HG03064 (cell line): ENCODE data around the gene ABCC9.
"Not testable (repeated sequence)": the region's sequence is repeated elsewhere in the genome, so short reads cannot be mapped to it uniquely, and the experiment has no call there.

Experiments
- ATAC-seq: cut with Tn5 transposase; IDR thresholded peaks from one replicate; pipeline ENCODE4 v1.9.1; 2021; ENCODE audit warnings: low read depth; ENCODE audit not compliant: unreplicated experiment

The ABCC9 gene

DNA sequence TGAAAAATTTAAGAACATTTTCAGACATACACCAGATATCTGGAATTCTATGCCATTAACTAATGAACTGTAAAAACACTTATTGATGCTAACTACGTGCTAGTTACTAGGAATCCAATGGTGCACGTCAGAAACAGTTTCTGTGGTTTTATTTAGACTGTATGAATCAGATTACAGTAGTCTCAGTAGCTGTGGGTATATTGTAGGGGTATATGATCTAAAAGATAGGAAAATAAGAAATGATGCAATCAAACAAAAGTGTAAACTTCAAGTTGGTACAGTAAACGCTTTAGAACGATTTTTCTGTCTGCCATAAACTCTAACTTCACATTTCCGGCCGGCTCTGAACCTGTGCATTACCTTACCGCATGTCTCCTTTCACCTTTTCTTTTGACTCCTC lies 2.3 kb downstream of the ABCC9 start:
- ATAC-seq, result no peak

DNA sequence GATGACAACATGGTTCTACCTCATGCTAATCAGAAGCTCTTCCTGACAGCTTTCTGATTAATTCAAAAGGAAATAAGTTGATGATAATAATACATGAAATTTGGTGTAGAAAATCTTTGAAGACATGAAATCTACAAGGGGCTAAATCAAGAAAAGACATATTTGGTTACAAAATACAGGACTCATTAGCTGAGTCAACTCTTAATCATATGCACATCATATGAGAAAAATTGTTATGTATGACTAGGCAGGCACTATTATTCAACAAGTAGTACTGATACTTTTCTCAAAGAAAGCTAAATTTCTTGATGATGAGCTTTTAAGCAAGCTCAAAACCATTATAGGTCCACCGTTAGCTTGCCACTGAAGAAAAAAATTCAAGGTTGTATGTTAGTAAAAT lies 7.1 kb downstream of the ABCC9 start:
- ATAC-seq, result no peak

DNA sequence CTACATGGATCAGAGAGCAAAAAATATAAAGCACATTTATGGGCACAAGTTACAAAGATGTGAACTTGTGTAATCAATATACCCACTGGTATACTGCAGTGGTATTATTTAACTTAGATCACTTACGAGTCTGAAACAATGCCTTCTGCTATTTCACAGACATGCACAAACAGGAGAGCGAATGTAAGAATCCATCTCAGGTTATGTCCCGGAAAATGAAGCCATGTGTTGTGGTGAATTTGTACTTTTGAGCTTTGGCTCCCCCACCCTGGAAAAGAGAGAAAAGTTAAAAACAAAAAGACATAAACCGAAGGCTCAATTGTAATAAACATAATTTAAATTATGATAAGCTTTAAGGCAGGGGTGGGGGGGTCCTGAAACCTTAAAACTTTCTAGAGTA lies 7.6 kb downstream of the ABCC9 start:
- no peak for ATAC-seq

DNA sequence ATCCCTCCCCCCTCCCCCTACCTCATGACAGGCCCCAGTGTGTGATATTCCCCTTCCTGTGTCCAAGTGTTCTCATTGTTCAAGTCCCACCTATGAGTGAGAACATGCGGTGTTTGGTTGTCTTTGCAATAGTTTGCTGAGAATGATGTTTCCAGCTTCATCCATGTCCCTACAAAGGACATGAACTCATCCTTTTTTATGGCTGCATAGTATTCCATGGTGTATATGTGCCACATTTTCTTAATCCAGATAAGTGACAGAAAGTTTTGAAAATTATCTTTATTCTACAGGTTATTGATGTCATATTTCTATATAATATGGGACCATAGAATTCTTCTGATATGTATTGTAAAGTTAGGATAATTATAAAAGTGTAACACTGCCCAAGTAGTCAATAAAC lies 11.3 kb downstream of the ABCC9 start:
- not testable (repeated sequence) for ATAC-seq

DNA sequence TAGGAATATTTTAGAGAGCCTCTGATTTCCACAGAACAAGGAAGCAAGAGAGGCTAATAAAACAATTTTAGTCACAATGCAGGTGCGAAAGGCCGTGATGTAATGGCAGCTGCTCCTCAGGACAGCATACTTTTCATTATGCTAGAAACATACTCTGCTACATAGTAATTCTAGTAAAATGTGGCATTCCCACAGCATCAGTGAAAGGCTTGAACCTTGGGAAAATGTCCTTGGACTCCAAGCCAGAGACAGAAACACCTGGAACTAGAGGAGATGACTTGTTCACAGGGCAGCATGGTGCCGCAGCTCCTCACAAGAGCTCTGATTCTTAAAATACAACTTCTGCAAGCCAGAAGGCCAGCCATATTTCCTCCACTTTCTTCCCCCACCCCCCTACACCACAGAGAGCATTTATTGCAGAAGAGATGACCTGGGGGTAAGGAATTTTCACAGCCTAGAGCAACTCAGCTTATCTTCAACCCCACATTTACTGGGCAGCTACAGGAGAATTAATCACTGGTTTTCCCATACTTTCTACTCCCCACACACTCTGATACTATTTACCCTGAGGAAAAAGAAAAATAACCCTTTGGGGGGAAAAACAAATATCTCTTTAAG lies 15.8 kb downstream of the ABCC9 start:
- no peak for ATAC-seq

DNA sequence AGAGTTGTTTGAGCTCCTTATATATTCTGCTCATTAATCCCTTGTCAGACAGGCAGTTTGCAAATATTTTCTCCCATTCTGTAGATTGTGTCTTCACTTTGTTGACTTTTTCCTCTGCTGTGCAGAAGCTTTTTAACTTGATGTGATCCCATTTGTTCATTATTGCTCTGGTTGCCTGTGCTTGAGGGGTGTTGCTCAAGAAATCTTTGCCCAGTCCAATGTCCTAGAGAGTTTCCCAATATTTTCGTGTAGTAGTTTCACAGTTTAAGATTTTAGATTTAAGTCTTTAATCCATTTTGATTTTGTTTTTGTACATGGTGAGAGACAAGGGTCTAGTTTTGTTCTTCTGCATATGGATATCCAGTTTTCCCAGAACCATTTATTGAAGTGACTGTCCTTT lies 19.8 kb downstream of the ABCC9 start:
- no peak for ATAC-seq

DNA sequence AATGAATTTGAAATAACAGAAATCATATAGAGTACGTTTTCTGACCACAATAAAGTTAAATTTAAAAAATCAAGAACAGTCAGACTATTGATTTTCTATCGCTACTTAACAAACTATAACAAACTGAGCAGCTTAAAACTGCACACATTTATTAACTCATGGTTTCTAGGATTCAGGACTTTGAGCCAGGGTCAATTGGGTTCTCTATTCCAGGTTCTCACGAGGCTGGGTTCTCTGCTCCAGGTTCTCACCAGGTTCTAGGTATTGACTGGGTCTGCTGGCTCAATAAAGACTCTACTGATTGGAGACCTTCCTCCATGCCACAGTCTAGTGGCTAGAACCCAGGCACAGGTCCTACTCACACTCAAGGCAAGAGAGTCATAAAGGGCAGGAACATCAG lies 22.8 kb downstream of the ABCC9 start:
- no peak for ATAC-seq

DNA sequence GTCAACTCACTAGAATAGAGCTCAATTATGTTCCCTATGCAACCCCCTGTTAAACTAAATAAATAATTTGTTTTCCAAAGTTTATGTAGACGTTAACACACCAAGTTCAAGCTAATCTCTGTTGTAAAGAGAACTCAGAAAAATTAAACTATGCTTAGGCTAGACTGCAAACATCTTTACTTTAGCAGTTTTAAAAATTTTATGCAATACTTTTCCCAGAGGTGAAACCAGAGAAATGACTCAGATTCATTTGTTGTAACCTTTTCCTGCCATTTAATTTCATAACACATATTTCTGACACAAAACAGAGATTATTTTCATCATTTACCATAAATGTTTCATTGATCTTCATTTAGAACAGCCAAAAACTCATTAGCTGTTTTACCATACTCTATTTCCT lies 27.4 kb downstream of the ABCC9 start:
- ATAC-seq, result no peak

DNA sequence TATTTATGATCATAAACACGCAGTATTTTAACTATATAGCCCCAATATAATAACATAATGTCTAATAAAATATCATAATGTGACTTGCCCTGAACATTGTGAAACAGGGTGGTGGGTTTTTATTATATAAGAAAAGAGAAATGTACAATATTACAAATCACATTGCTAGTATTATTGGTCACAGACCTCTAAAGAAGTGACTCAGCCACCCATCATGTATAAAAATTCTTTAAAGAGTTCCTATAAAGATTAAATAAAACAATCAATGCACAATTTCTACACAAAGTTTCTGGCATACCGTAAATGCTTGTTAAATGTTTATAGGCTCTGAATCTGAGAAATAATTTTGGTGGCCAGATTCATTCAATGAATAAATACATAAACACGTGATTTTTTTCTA lies 28.9 kb downstream of the ABCC9 start:
- no peak for ATAC-seq

DNA sequence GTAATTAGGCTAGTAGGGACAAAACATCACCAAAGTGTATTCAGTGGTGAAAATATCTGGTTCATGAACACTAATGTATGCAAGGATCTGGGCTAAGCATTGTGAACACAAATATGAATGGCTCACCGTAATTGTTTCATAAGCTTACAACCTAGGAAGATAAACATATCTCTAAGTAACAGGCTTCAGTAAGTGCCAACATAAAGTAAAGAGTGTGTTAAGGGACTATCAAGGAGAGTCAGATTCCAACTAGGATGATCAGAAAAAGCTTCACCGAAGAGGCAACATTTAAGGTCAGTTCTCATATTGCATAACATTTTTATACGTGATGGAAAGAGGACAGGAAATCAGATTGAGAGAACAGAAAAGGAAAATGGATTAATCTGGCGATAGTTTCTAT lies 29.4 kb downstream of the ABCC9 start:
- no peak for ATAC-seq

DNA sequence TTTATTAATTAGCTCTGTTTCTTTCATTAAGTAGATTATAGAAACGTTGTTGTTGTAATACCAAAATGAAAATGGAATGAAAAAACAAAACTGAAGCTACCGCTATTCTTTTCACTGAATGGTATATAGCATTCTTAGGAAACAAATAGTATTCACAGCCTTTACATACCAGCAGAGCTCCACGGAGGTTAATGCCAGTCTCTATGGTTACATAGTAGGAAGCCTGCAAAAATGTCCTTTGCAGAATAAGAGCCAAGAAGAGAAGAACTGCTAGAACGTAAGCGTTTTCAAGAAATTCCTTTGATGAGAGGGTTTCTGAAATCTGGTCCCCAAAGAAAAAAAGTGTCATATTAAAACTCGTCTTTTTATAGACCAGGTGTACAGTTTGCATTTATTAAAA lies 30.6 kb downstream of the ABCC9 start:
- no peak for ATAC-seq

DNA sequence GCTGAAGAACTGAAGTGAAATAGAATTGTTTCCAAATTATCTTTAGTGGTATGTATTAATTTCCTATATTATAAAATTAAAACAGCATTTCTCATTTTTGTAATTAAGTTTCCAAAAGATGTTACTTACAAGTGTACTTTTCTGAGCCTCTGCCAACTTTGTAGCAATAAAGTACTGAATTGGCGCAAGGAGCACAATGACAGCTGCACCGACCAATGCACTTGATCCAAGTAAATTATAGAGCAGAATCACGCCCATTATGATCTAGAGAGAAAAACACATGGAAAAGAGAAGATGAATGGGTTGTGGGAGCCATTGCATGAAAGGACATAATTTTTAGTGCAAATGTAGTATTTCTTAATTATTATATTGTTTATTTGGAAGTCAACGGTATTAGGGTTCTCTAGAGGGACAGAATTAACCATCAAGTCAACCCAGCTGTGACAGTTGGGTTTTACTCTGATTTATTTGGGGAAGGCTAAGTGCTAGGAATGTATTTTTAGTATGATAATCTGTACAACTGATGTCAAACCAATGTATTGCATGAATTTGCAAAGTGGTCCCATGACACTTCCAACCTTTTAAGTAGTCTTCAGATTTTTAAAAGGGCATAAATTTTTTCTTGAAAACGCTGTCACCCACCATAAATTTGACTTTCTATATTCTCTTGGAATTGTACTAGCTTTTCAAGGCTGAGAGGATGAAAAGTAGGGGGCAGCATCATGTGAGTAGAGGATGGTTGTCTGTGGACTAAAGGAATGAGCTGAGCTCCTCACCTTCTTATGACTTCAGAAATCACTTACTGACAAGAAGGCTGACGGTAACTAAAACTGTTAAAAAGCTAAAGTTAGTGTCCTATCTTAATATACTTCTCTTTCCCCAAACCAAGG lies 33.0 kb downstream of the ABCC9 start:
- ATAC-seq, result no peak

DNA sequence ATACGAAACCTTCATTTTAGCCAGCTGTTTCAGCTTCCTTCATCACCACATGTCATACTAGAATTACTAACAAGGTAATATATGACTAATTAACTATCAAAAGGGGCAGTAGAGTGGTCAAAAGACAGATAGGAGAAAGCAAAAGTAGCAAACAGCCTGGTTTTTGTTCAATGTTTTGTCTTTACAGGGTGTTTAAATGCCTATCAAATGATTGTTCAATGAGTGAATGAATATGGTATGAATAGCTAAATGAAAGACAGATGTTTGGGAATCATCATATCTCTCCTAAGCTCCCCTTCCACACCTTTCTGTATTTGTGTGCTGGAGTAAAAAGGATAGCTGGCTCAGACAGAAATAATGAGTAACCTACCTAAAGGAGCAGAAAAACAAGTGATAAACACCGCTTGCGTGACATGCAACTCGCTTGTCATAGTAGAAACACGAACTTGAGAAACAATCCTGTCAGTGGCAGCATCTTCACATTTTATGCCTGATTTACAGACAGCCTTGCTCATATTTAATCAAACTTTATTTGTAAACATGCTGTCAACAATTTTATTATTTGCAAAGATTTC lies 34.2 kb downstream of the ABCC9 start:
- peak; percentile 63 for ATAC-seq

DNA sequence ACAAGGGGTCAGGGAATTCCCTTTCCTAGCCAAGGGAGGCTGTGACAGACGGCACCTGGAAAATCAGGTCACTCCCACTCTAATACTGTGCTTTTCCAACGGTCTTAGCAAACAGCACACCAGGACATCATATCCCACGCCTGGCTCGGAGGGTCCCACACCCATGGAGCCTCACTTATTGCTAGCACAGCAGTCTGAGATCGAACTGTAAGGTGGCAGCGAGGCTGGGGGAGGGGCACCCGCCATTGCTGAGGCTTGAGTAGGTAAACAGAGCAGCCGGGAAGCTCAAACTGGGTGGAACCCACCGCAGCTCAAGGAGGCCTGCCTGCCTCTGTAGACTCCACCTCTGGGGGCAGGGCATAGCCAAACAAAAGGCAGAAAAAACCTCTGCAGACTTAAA lies 41.7 kb downstream of the ABCC9 start:
- not testable (repeated sequence) for ATAC-seq

DNA sequence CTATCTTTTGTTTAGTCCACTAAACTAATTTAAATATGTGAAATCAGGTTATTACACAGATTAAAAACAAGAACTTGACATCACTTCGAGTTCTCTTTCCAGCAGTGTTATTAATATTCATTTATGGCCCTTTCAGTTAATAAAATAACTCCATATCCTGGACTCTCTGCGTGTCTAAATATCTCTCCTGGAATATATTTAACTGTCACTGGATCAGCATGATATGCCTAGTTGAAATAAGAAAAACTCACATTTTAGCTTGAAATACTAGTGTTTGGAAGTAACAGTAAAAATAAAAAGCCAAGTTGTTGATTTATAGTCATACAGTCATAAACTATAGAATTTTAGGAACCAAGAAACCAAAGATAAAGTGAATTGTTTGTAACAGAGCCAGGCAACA lies 45.6 kb downstream of the ABCC9 start:
- no peak for ATAC-seq

DNA sequence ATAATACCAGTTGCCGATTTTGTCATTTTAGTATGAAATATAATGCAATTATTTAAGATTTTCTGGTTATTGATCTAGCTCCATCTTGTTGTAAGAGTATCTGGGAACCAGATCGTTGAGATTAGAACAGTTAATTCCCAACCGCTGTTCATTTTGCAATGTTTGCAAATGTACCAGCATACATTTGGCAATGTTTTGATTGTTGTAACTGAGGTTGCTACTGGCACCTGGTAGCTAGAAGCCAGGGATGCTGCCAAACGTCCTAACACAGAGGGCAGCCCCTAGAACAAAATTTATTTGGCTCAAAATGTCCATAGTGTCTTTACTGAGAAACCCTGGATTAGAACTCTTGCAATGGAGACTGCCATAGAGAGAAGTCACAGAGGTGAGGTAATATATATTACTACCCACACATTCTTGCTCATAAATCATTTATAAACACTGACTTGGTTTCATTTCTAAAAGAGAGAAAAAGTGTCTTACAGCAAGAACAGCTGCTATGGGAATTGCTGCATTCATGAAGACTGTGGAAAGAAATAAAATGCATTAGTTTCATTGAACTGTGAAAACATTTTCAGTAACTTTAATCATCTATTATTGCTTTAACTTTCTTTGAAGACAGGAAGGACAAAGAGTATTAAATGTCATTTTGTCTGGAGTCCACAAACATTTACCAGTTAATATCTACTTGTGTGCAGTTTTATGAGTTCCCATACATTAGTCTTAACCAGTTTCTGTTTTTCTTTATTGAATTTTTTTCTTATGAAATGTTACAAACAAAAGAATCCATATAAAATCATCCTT lies 46.2 kb downstream of the ABCC9 start:
- no peak for ATAC-seq

DNA sequence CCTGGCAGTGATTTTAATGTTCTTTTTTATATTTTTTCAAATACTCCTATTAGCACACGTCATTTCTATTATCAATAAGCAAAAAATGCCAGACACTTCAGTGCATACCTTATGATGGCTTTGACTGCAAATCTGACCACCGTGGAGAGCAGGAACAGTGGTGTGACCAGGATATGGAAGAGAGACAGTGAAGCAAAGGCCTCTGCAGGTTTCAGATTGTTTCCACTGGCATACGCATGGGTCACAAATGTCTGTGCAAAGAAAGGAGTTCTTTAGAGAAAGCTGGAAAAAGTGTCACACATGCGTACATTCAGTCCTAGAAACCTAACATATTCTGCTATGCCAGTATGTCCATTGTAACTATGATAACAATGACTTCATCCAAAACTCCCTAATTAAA lies 47.3 kb downstream of the ABCC9 start:
- no peak for ATAC-seq

DNA sequence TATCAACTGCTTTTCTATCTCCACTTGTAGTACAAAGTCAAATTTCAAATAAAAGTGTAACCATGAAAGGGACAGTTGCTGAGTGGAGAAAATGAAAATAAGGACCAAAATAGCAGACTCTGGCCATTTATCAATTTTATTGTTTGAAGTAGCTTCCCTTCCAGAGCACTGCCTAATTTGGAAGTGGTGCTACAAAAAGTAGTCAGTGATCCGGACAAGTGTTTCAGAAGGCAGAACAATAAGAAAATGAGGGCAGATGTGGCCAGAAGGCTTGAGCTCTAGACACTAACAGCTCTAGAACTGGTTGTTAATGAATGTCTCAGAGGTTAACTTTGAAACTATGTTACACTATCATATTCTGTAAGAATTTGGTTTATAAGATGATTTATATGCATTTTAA lies 48.9 kb downstream of the ABCC9 start:
- no peak for ATAC-seq

DNA sequence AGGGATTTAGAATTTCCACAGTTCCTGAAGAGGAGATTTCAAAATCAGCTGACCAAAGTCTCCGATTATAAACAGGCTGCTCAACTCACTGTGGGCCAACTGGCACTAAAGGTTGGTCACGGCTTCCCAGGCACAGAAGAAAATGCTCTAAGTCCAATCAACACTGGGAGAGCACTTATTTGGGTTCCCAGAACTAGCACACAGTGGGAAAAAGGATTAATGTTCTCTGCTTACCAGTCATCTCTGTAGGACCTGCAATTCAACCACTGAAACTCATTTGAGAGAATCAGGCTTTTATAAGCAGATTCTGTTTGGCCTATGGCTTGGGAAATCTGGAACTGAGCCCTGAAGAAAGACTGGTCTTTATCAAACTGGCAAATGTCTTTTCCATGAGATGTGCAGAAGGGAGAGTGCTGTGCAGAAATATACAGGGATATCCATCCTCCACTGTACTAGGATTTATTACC lies 49.4 kb downstream of the ABCC9 start:
- no peak for ATAC-seq

DNA sequence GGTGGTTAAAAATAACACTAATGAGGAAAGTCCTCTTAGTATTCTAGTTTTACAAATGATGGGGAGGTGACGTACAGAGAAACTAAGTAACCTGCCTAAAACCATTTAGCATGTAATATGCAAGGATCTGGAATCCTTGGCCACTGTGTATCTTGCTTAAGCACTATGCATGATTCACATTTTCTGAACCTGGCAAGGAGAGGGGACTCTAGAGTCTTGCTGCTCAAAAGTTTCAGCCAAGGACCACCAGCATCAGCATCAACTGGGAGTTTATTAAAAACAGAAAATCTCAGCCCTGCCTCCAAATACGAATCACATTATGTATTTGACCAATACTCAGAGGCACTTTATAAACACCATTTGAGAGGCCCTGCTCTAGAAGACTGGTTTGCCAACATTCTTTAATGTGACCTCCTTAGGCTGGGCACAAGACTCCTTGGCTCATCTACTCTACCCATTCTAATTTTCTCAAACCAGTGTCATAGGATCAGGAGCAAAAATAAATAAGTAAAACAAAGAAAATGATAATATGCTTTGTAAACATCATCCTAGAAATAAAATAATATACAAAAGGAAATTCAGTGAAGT lies 52.9 kb downstream of the ABCC9 start:
- no peak for ATAC-seq

DNA sequence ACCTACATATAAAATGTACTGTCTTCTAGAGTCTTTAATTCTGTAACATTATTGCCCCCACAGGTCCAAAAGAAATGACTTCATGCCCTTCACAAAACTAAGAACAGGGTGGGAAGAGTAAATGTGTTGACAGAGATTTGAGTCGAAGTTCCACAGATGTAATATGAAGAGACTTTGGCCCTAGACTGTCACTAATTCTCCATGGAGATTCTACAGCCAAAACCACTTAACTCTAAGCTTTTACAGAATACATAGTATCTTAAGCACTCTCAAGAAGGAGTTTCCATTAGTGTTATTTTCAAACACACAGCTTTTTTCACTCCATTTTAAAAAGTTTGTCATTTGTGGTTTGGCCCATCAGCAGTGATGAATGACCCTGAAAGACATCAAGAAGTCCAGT lies 56.3 kb downstream of the ABCC9 start:
- ATAC-seq, result no peak
